HEK293T (cell line): ENCODE results near the gene MCRIP2.

ENCODE experiments used
- BHLHE40 ChIP-seq: fragments of 450-650 bp; IDR thresholded peaks from 2 replicates; pipeline ENCODE4 v1.6.1; 2016; ENCODE audit warnings: mild to moderate bottlenecking, moderate library complexity, borderline replicate concordance
- CTBP1 ChIP-seq: fragments of 450-650 bp; IDR thresholded peaks from 2 replicates; pipeline ENCODE4 v1.6.1; 2016; ENCODE audit warnings: borderline replicate concordance
- ELF4 ChIP-seq: fragments of 450-650 bp; IDR thresholded peaks from 2 replicates; pipeline ENCODE4 v1.6.1; 2017; ENCODE audit warnings: antibody characterized with exemption
- FOXK2 ChIP-seq: fragments of 450-650 bp; IDR thresholded peaks from 2 replicates; pipeline ENCODE4 v1.6.1; 2016; ENCODE audit warnings: mild to moderate bottlenecking
- FOXM1 ChIP-seq: fragments of 450-650 bp; IDR thresholded peaks from 2 replicates; pipeline ENCODE4 v1.6.1; 2017; ENCODE audit warnings: mild to moderate bottlenecking, borderline replicate concordance
- L3MBTL2 ChIP-seq: fragments of 450-650 bp; conservative IDR thresholded peaks from 2 replicates; pipeline ENCODE4 v1.6.1; 2016; ENCODE audit warnings: mild to moderate bottlenecking
- SP1 ChIP-seq: fragments of 450-650 bp; IDR thresholded peaks from 2 replicates; pipeline ENCODE4 v1.6.1; 2017
- TARDBP ChIP-seq: fragments of 450-650 bp; IDR thresholded peaks from 2 replicates; pipeline ENCODE4 v1.6.1; 2016
- ZNF384 ChIP-seq: fragments of 450-650 bp; IDR thresholded peaks from 2 replicates; pipeline ENCODE4 v1.6.1; 2016

GRCh38 chr16:620700-621525, 20.7 kb upstream of the MCRIP2 start:
- TF ChIP-seq SP1 = no peak
- TF ChIP-seq ZNF384 = no peak
- no peak for TF ChIP-seq FOXM1
- TF ChIP-seq TARDBP = no peak
- no peak for TF ChIP-seq L3MBTL2
- TF ChIP-seq CTBP1 = no peak
- TF ChIP-seq BHLHE40 = no peak
- no peak for TF ChIP-seq FOXK2
- TF ChIP-seq ELF4 = no peak
